ENCODE results near the gene SINHCAF.
"Not testable (repeated sequence)": the region's sequence is repeated elsewhere in the genome, so short reads cannot be mapped to it uniquely, and the experiment has no call there.

Gene SINHCAF

DNA sequence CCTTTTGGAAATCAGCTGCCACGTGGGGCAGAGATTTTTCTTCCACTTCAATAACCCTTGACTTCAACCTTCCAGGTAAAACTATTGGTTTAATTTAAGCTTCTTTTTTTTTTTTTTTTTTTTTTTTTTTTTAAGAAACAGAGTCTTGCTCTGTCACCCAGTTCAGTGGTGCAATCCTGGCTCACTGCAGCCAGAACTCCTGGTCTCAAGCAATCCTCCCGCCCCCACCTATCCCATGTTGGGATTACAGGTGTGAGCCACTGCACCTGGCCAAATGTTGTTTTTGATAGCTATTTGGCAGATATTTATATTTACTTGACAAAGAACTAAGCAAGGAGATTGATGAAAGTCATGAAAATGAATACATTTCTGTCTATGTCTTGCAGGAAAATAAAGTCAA is 65.1 kb downstream of the SINHCAF start:
- no peak for DNase-seq

GRCh38 chr12:31259136-31259886 is 66.6 kb downstream of the SINHCAF start:
- no peak for DNase-seq

GRCh38 chr12:31257784-31258183 is 68.2 kb downstream of the SINHCAF start:
- DNase-seq = no peak

- not testable (repeated sequence) for DNase-seq
These were observed 74.0 kb downstream of the SINHCAF start for GRCh38 chr12:31251707-31252611.

DNA sequence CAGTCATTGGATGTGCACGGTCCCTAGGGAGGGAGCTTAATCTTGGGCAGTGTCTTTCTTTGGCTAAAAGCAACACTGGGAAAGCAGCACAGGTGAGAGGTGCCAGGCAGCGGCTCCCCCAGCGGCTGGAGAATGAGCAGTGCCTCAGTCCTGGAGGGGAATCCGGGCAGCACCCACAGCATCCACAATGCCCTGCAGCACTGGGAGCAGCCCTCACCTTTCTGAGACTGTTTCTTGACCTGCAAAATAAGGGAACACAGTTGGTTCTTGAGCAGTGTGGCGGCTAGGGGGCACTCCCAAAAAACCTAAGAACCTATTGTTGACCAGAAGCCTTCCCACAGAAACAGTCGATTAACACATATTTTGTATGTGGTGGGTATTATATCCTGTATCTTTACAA is 75.8 kb downstream of the SINHCAF start:
- DNase-seq = no peak

DNA sequence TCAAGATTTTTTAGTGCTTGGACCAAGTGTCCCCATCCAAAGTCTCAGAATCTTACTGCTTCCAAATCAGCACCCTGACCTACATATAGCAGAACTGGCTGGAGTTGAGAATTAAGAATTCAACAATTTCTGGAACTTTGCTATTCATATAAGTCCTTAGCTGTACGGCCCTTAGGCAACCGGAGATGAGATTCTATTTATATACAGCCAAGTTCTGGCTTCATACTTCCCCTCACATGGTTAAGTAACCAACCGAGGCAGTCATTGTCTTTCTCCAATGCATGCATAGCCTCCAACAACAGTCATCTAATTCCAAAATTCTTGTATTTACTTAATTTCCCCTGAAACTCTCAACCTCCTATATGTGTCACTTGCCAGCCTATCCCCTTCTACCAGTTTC is 76.6 kb downstream of the SINHCAF start:
- DNase-seq = no peak

DNA sequence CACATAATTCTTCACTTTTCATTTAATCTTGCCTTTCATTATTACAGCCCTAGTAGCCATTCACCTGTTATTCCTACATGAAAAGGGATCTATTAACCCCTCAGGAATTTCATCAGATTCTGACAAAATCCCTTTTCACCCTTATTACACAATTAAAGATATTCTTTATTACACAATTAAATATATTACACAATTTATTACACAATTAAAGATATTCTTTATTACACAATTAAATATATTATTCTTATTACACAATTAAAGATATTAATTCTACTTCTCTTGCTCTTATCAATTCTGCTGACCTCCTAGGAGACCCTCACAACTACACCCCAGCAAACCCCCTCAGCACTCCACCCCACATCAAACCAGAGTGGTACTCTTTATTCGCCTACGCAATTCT is 77.1 kb downstream of the SINHCAF start:
- no peak for DNase-seq

DNA sequence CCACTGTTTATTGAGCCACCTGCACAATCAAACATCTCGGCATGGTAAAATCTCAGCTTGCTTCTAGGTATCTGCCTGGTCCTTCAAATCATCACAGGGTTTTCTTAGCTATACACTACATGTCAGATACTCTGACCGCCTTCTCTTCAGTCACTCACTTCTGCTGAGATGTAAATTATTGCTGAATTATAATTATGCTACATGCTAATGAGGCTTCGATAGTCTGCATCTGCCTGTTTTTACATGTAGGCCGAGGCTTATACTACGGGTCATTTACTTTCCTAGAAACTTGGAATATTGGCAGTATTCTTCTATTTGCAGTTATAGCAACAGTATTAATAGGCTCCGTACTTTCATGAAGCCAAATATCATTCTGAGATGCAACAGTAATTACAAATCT is 77.6 kb downstream of the SINHCAF start:
- DNase-seq = no peak

- peak; percentile 8 for DNase-seq
These were observed 79.5 kb downstream of the SINHCAF start for GRCh38 chr12:31246470-31246850.

DNA sequence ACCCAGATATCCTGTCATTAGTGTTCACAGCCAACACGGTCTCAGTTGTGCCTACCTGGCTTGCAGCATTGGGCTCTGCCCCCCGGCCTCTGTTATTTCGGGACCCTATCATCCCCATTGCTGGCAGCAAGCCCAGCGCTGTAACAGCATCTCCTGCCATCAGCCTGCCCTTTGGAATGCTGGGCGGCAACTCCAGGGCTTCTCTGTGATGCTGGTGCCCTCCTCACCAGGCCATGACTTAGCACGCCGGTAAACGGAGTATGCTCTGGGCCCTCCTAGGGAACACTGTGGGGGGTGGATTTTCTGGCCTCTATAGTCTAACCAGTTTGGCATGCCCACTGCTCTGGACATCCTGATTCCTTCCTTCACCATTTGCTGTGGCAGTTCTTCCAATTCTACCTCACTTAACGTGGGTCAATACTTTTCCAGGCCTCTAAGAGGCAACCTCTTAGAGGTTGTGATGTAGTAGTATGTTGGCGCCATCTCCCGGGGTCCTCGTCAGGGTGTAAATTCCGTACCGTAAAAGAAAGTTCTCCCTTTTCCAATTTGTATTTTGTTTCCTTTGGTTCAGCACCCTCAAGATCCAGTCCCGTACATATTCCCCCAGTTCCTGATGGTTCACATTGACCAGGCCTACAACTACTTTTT is 80.0 kb downstream of the SINHCAF start:
- DNase-seq = no peak

GRCh38 chr12:31242418-31242817 is 83.5 kb downstream of the SINHCAF start:
- DNase-seq = not testable (repeated sequence)

DNA sequence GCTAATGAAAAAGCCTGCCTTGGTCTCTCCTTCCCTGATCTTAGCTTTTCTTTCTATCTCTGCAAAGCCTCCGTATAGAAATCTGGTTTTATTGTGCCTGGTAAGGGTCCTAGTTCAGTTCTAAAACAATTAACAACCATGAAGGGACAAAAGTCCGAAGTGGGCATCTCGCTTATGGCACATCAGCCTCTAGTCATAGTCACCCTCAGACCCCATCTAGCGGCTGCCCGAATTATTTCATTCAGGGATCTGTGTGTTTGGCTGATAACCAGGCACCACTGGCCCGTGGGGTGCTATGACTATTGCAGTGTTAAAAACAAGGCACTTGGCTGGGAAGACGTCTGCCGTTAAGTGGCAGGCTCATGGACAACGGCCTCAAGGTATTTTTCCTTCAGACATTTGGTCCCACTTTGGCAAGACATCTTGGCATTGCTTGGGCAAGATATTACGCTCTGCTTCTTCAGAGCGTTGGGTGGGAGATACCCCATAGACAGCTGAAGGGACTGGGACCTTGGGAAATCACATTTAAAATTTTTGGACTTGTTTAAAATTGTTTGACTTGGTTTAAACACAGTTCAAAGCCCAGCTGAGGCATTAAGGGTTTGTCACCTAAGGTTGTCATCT is 87.1 kb downstream of the SINHCAF start:
- DNase-seq = peak; percentile 68

GRCh38 chr12:31238333-31238732 is 87.6 kb downstream of the SINHCAF start:
- not testable (repeated sequence) for DNase-seq

DNA sequence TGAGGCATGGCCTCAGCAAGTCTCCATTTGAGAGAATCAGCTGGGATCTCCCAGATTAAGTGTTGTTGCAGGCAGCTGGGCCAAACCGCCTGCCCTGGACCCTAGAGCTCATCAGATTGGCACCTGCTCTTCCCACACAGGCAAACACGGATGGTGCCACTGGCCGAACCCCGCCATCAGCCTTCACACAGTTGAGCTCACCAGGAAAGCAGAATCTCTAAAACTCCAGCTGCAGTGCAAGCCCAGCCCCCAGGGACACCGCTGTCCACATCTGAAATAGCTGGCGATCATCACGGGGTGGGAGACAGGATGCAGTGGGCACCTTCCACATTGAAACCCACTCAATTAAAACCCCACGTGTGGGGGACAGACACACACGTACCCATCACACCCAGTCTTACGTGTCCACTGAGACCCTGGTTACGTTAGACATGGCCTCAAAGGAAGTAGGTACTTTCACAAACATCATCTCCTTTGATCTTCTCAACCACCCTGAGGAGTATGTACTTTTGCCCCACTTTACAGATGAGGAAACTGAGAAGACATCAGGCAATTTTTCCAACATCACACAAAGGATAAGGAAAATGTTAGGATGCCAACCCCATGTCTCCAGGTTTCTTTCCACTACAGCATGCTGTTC is 88.8 kb downstream of the SINHCAF start:
- DNase-seq = no peak

GRCh38 chr12:31235868-31236395 is 90.0 kb downstream of the SINHCAF start:
- no peak for DNase-seq

- DNase-seq = peak; percentile 47
These were observed 90.7 kb downstream of the SINHCAF start for GRCh38 chr12:31234955-31235867.

GRCh38 chr12:31234053-31234840 is 91.7 kb downstream of the SINHCAF start:
- no peak for DNase-seq

GRCh38 chr12:31233061-31233730 is 92.8 kb downstream of the SINHCAF start:
- no peak for DNase-seq

DNA sequence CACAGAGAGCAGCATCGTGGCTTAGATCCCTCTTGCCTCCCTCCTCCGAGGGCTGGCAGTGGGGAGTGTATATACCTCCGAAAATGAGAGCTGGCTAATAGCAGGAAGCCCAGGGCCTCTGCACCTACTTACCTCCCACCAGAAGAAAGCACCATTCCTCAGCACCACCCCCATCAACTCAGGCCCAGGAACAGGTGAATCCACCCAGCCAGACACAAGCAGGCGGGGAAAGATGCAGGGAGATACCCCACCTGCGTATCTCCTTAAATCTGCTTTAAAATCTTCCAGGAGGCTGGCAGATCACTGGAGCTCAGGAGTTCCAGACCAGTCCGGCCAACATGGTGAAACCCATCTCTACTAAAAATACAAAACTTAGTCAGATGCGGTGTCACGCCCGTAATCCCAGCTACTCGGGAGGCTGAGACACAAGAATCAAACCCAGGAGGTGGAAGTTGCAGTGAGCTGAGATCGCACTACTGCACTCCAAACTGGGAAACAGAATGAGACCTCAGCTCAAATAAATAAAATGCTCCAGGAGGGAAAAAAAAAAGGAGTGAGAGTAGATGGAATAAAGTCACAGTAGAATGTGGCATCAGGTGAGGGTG is 93.5 kb downstream of the SINHCAF start:
- no peak for DNase-seq
